ENCODE data around the gene HJURP. TPM values are rescaled to one million over a fixed set of nuclear protein-coding genes. Genes with fewer than 3 reads are reported as not detected.

Gene HJURP
- total RNA-seq, 1 donor from 2014 or later: 8.2 TPM

DNA sequence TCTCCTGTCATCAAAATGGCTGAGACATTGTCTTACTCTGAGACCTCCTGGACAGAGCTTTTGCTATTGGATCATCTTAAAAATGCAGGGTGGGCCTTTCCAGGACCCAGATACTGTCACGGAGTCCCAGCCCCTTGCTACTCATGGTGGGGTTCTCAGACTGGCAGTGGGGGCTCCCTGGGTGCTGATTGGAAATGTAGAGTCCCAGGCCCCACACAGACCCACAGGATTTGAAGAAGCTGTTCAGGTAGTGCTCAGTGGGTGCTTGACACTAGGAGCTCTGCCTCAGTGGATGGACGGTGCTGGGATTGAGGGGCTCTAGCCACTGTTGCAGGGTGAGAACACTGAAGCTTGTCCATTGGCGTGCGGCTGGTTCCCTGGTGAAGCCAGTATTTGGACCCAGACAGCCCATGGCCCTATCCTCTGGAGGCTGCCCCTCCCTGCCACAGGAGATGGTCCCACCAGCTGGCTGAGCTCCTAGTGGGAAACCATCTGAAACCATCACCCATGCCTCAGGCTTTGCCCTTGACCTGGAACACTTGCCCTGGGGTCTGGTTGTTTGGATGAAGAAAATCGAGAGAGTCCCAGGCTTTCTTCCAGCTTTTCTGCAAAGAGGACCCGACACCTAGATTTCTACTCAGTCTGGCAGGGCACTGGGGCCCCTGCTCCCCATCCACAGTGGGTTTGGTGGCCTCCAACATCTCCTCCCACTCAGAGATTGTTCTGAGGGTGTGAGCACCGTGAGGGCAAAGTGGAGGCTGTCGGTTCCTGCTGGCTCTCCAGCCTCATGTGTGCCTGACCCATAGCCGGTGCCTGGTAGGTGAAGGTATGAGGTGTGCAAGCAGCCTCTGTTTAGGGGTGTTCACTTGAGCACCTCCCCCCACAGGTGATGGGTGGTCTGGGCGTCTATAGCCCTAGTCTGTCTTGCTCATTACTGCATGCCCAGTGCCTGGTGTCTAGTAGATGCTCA, 46.1 kb downstream of the HJURP start:
- H3K4me3 Mint-ChIP-seq (ENCODE audit: unreplicated experiment): no peak overlapping the region
- no peaks in the 10 kb centered on the region for H3K36me3 Mint-ChIP-seq (ENCODE audit: low read depth)
- peaks cover 2% of the 10 kb centered on the region for H3K4me1 Mint-ChIP-seq (ENCODE audit: low read depth)
- peaks cover 26% of the 10 kb centered on the region for H3K27me3 Mint-ChIP-seq (ENCODE audit: low read depth)
- TF ChIP-seq, protein P1, sequence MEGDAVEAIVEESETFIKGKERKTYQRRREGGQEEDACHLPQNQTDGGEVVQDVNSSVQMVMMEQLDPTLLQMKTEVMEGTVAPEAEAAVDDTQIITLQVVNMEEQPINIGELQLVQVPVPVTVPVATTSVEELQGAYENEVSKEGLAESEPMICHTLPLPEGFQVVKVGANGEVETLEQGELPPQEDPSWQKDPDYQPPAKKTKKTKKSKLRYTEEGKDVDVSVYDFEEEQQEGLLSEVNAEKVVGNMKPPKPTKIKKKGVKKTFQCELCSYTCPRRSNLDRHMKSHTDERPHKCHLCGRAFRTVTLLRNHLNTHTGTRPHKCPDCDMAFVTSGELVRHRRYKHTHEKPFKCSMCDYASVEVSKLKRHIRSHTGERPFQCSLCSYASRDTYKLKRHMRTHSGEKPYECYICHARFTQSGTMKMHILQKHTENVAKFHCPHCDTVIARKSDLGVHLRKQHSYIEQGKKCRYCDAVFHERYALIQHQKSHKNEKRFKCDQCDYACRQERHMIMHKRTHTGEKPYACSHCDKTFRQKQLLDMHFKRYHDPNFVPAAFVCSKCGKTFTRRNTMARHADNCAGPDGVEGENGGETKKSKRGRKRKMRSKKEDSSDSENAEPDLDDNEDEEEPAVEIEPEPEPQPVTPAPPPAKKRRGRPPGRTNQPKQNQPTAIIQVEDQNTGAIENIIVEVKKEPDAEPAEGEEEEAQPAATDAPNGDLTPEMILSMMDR (IDR thresholded peaks at IDR 0.05): no peak
- H3K9me3 Mint-ChIP-seq (ENCODE audit: low read depth): no peaks in the 10 kb centered on the region
- no peak for DNase-seq (ENCODE audit: low spot score)
- H3K27ac Mint-ChIP-seq (ENCODE audit: unreplicated experiment): no peak overlapping the region

DNA sequence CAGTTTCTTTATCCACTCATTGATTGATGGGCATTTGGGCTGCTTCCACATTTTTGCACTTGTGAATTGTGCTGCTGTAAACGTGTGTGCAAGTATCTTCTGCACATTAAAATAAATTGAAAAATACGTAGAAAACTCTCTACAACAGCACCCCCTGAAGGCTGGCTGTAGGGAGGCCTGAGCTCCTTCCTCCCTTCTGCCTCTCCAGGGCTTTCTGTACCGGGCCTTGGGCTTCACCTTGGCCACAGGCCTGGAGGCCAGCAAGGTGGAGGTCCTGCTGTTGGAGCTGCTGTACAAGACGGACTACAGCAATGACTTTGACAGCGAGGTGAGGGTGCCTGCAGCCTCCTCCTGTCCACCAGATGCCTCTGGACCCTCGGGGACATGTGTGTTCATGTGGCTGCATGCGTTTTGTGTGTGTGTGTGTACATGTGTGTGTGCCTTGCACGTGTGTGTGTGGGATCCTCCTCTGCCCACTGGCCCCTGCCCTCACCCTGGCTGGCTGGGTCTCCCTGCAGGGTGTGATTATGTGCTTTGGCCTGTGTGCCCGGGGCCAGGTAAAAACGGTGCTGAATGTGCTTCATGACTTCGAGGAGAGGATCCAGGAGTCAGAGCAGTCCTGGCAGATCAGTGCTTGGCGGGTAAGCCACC, 47.0 kb downstream of the HJURP start:
- DNase-seq (ENCODE audit: low spot score): peak; percentile 75
- Mint-ChIP-seq H3K27ac (ENCODE audit: unreplicated experiment) (no peak overlapping the region), H3K4me1 (ENCODE audit: low read depth) (no peaks in the 10 kb centered on the region), H3K36me3 (ENCODE audit: low read depth) (no peaks in the 10 kb centered on the region), H3K4me3 (ENCODE audit: unreplicated experiment) (no peak overlapping the region), H3K9me3 (ENCODE audit: low read depth) (no peaks in the 10 kb centered on the region), H3K27me3 (ENCODE audit: low read depth) (peaks cover 32% of the 10 kb centered on the region)
- TF ChIP-seq, protein P1 (IDR thresholded peaks at IDR 0.05): no peak

DNA sequence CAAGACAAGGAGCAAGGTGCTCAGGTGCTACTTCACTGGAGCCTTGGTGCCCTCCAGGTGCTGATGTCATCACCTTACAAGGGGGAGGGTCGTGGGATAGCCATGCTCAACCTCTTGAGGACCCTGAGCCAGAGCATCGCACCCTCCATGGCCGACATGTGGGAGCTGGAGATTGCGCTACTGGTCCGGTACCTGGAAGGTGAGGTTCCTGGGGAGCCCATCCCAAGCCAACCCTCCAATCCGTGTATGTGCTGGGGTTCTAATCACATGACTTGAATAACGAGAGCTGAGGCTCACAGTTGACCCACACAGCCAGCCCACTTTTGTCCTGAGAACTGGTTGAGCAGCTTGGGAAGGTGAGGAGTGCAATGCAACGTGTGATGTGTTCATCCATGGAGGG, 50.3 kb downstream of the HJURP start:
- no peak for DNase-seq (ENCODE audit: low spot score)
- peaks cover 26% of the 10 kb centered on the region for H3K27me3 Mint-ChIP-seq (ENCODE audit: low read depth)
- no peak overlapping the region for H3K27ac Mint-ChIP-seq (ENCODE audit: unreplicated experiment)
- H3K36me3 Mint-ChIP-seq (ENCODE audit: low read depth): peaks cover 2% of the 10 kb centered on the region
- H3K9me3 Mint-ChIP-seq (ENCODE audit: low read depth): peaks cover 5% of the 10 kb centered on the region
- no peak overlapping the region for H3K4me3 Mint-ChIP-seq (ENCODE audit: unreplicated experiment)
- TF ChIP-seq, protein P1 (IDR thresholded peaks at IDR 0.05): no peak
- H3K4me1 Mint-ChIP-seq (ENCODE audit: low read depth): peaks cover 4% of the 10 kb centered on the region

DNA sequence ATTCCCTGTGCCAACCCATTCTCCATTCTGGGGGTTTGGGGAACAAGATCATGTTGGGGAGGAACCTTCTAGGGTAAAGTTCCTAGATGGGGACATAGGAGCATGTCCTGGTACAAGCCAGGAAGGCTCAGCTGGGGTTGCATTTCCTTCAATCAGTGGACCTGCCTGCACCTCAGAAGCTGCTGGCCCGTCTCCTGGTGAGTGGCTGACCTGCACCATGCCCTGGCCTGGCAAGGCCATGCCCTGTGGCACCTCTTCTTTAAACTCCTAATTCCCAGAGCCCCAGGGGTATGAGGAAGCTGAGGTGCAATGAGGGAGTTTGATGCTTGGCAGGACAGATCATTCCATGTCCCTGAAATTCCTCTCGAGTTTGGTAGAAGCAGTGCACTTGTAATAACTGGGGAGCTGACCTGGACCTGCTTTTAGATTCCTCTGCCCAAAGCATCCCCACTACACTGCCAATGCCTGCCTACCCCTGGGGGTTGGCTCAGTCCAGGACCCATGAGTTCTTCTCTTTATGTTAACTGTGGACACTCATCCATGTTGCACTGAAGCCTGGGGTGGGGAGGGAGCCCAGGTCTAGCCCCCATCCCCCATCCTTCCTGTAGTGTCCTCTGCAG, 50.9 kb downstream of the HJURP start:
- no peak for DNase-seq (ENCODE audit: low spot score)
- TF ChIP-seq, protein P1 (IDR thresholded peaks at IDR 0.05): no peak
- Mint-ChIP-seq H3K36me3 (ENCODE audit: low read depth) (peaks cover 2% of the 10 kb centered on the region), H3K27ac (ENCODE audit: unreplicated experiment) (no peak overlapping the region), H3K4me3 (ENCODE audit: unreplicated experiment) (no peak overlapping the region), H3K9me3 (ENCODE audit: low read depth) (peaks cover 5% of the 10 kb centered on the region), H3K4me1 (ENCODE audit: low read depth) (peaks cover 4% of the 10 kb centered on the region), H3K27me3 (ENCODE audit: low read depth) (peaks cover 23% of the 10 kb centered on the region)
